ENCODE measurements around the gene SUSD2.
"Not testable (repeated sequence)": the region's sequence is repeated elsewhere in the genome, so short reads cannot be mapped to it uniquely, and the experiment has no call there.

Gene SUSD2

DNA sequence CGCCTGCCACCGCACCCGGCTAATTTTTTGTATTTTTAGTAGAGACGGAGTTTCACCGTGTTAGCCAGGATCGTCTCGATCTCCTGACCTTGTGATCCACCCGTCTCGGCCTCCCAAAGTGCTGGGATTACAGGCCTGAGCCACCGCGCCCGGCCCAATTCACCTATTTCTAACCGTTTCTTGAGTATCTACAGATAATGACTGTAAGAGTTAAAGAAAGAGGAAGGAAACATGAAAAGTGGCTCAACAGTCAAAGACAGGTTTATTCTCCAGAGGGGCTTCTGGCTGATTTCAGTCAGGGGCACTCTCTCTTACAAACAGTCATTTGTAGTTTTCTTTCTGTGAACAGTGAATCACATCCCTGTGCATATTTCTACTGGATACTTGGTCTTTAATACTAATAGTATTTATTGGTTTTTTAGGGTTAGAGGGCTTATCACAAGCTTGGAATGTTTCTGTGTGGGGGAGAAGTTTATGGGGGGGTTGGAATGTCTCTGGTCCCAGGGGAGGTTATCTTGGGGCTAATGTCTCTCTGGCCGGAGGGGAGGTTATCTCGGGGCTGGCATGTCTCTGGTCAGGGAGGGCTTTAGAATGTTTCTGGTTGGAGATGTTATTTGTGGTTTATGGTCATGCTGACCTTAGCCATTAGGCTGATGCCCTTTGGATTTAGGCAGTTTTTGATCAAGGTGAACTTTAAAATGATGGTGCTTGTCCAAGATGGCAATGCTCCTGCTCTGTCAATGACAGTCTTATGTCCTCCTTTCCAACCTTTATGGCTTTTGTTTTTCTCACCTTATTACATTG lies 25.4 kb downstream of the SUSD2 start:
- ATAC-seq; H3K4me3 Mint-ChIP-seq; H3K27me3 Mint-ChIP-seq; H3K36me3 Mint-ChIP-seq (ENCODE audit: low read depth); DNase-seq; H3K9me3 Mint-ChIP-seq; H3K27ac Mint-ChIP-seq: not testable (repeated sequence)
- peaks cover 25% of the 10 kb centered on the region for H3K4me1 Mint-ChIP-seq

- DNase-seq (no peak), ATAC-seq (no peak)
- Mint-ChIP-seq H3K36me3 (ENCODE audit: low read depth) (no peaks in the 10 kb centered on the region), H3K27ac (peak overlapping the region; percentile 50), H3K9me3 (no peaks in the 10 kb centered on the region), H3K4me3 (no peak overlapping the region), H3K4me1 (peaks cover 28% of the 10 kb centered on the region), H3K27me3 (no peaks in the 10 kb centered on the region)
Measured at GRCh38 chr22:24207264-24208011, 26.2 kb downstream of the SUSD2 start.

DNA sequence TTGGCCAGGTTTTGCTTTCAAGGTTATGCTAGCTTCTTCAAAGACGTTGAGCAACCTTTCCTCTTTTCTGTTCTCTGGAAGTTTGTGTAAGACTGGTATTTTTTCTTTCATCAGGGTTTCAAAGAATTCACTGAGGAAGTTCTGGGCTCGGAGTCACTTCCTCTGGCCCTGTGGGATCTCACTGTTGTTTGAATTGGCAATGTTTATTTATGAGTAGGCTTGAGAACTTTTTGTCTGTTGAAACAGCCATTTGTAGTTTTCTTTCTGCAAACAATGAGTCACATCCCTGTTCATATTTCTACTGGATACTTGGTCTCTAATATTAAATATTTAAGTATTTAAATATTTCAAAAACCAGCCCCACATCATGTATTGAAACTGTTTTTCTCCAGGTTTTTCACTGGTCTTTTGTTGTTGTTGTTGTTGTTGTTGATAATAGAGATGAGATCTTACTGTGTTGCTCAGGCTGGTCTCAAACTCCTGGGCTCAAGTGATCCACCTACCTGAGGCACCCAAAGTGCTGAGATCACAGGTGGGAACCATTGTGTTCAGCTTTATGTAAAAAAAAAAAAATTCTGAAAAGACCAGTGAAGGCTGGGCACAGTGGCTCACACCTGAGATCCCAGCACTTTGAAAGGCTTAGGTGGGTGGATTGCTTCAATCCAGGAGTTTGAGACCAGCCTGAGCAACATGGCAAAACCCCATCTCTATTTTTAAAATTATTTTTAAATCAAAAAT lies 26.9 kb downstream of the SUSD2 start:
- no peaks in the 10 kb centered on the region for H3K27me3 Mint-ChIP-seq
- no peaks in the 10 kb centered on the region for H3K9me3 Mint-ChIP-seq
- H3K36me3 Mint-ChIP-seq (ENCODE audit: low read depth): no peaks in the 10 kb centered on the region
- H3K27ac Mint-ChIP-seq: peak overlapping the region; percentile 50
- H3K4me1 Mint-ChIP-seq: peaks cover 28% of the 10 kb centered on the region
- no peak for ATAC-seq
- no peak for DNase-seq
- no peak overlapping the region for H3K4me3 Mint-ChIP-seq

DNA sequence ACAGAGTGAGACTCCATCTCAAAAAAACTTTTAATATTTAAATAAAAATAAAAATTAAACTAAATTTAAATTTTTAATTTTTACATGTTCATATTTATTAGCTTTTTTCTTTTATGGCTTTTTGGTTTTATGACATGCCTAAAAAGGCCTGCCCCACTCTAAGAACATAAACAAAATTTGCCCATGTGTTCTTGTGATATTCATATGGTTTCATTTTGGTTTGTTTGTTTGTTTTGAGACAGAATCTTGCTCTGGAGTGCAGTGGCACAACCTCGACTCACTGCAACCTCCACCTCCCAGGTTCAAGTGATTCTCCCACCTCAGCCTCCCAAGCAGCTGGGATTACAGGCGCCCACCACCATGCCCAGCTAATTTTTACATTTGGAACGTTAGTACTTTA lies 27.7 kb downstream of the SUSD2 start:
- Mint-ChIP-seq H3K27ac (no peak overlapping the region), H3K4me3 (no peak overlapping the region), H3K9me3 (no peaks in the 10 kb centered on the region), H3K36me3 (ENCODE audit: low read depth) (no peaks in the 10 kb centered on the region), H3K4me1 (peaks cover 28% of the 10 kb centered on the region), H3K27me3 (no peaks in the 10 kb centered on the region)
- ATAC-seq (no peak), DNase-seq (no peak)

GRCh38 chr22:24209687-24210086 lies 28.4 kb downstream of the SUSD2 start:
- no peaks in the 10 kb centered on the region for H3K9me3 Mint-ChIP-seq
- no peaks in the 10 kb centered on the region for H3K27me3 Mint-ChIP-seq
- H3K4me3 Mint-ChIP-seq: no peak overlapping the region
- no peak overlapping the region for H3K27ac Mint-ChIP-seq
- H3K36me3 Mint-ChIP-seq (ENCODE audit: low read depth): no peaks in the 10 kb centered on the region
- no peak for DNase-seq
- peaks cover 28% of the 10 kb centered on the region for H3K4me1 Mint-ChIP-seq
- ATAC-seq: no peak

DNA sequence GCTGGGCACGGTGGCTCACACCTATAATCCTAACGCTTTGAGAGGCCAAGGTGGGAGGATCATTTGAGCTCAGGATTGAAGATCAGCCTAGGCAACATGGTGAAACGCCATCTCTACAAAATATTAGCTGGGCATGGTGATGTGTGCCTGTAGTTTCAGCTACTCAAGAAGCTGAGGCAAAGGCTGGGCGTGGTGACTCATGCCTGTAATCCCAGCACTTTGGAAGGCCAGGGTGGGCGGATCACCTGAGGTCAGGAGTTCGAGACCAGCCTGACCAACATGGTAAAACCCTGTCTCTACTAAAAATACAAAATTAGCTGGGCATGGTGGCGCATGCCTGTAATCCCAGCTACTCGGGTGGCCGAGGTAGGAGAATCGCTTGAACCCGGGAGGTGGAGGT lies 29.1 kb downstream of the SUSD2 start:
- not testable (repeated sequence) for H3K27ac Mint-ChIP-seq; H3K4me3 Mint-ChIP-seq; H3K27me3 Mint-ChIP-seq; H3K36me3 Mint-ChIP-seq (ENCODE audit: low read depth); DNase-seq; ATAC-seq; H3K9me3 Mint-ChIP-seq
- H3K4me1 Mint-ChIP-seq: peaks cover 27% of the 10 kb centered on the region

GRCh38 chr22:24211716-24212115 lies 30.4 kb downstream of the SUSD2 start:
- H3K36me3 Mint-ChIP-seq (ENCODE audit: low read depth); DNase-seq; H3K27ac Mint-ChIP-seq; H3K4me3 Mint-ChIP-seq; H3K27me3 Mint-ChIP-seq; ATAC-seq; H3K9me3 Mint-ChIP-seq: not testable (repeated sequence)
- peaks cover 26% of the 10 kb centered on the region for H3K4me1 Mint-ChIP-seq

GRCh38 chr22:24213111-24213510 lies 31.8 kb downstream of the SUSD2 start:
- ATAC-seq; H3K36me3 Mint-ChIP-seq (ENCODE audit: low read depth); H3K27me3 Mint-ChIP-seq; H3K27ac Mint-ChIP-seq; H3K9me3 Mint-ChIP-seq; DNase-seq; H3K4me3 Mint-ChIP-seq: not testable (repeated sequence)
- H3K4me1 Mint-ChIP-seq: peaks cover 18% of the 10 kb centered on the region

GRCh38 chr22:24214467-24215285 lies 33.4 kb downstream of the SUSD2 start:
- peaks cover 15% of the 10 kb centered on the region for H3K4me1 Mint-ChIP-seq
- no peaks in the 10 kb centered on the region for H3K9me3 Mint-ChIP-seq
- no peaks in the 10 kb centered on the region for H3K27me3 Mint-ChIP-seq
- ATAC-seq: no peak
- DNase-seq: no peak
- no peak overlapping the region for H3K4me3 Mint-ChIP-seq
- H3K27ac Mint-ChIP-seq: no peak overlapping the region
- H3K36me3 Mint-ChIP-seq (ENCODE audit: low read depth): no peaks in the 10 kb centered on the region

- Mint-ChIP-seq H3K4me1 (peaks cover 15% of the 10 kb centered on the region), H3K9me3 (no peaks in the 10 kb centered on the region), H3K4me3 (peak overlapping the region; percentile 17), H3K27ac (peak overlapping the region; percentile 31), H3K27me3 (no peaks in the 10 kb centered on the region), H3K36me3 (ENCODE audit: low read depth) (no peaks in the 10 kb centered on the region)
- DNase-seq (peak; percentile 33), ATAC-seq (peak; percentile 93)
Measured at GRCh38 chr22:24216541-24217209, 35.4 kb downstream of the SUSD2 start.

DNA sequence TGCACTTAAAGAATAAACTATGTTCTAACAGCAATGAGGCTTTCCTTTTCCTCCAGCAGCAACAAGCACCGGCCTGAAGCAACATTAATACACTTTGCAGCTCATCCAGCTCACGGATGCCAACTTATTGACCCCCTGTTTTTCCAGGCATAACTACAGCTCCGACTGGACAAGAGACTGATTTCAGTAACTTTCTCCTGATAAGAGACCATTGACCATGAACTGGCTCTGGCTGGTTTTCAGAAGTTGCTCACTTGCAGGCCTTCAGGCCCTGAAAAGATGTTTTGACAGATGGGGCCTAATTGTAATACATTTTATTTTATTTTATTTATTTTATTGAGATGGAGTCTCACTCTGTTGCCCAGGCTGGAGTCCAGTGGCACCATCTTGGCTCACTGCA lies 36.1 kb downstream of the SUSD2 start:
- Mint-ChIP-seq H3K9me3 (no peaks in the 10 kb centered on the region), H3K27me3 (no peaks in the 10 kb centered on the region), H3K4me3 (no peak overlapping the region), H3K27ac (no peak overlapping the region), H3K36me3 (ENCODE audit: low read depth) (no peaks in the 10 kb centered on the region), H3K4me1 (peaks cover 13% of the 10 kb centered on the region)
- DNase-seq (no peak), ATAC-seq (no peak)

GRCh38 chr22:24219750-24220149 lies 38.5 kb downstream of the SUSD2 start:
- H3K4me1 Mint-ChIP-seq: peaks cover 13% of the 10 kb centered on the region
- H3K27ac Mint-ChIP-seq: no peak overlapping the region
- no peaks in the 10 kb centered on the region for H3K9me3 Mint-ChIP-seq
- H3K27me3 Mint-ChIP-seq: no peaks in the 10 kb centered on the region
- no peaks in the 10 kb centered on the region for H3K36me3 Mint-ChIP-seq (ENCODE audit: low read depth)
- no peak for DNase-seq
- no peak for ATAC-seq
- no peak overlapping the region for H3K4me3 Mint-ChIP-seq

DNA sequence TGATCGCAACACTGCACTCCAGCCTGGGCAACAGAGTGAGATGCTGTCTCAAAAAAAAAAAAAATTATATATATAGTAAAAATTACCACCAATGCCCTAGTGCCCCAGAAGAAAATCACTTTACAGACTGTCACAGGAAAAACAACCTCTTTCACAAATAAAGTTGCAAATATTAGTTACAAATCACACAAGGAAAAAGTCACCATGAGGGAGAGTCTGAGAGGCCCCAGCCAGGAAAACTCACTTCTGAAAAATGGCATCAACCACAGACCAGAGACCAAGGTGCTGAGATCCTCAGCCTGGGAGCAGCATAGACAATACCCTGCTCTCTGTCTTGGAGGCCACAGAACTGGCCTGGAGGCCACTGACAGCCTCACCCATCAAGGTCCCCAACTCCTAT lies 43.2 kb downstream of the SUSD2 start:
- DNase-seq (no peak), ATAC-seq (no peak)
- H3K27ac Mint-ChIP-seq: no peak overlapping the region
- no peaks in the 10 kb centered on the region for H3K9me3 Mint-ChIP-seq
- H3K4me3 Mint-ChIP-seq: no peak overlapping the region
- no peaks in the 10 kb centered on the region for H3K27me3 Mint-ChIP-seq
- no peaks in the 10 kb centered on the region for H3K4me1 Mint-ChIP-seq
- no peaks in the 10 kb centered on the region for H3K36me3 Mint-ChIP-seq (ENCODE audit: low read depth)

All from activated naive CD8-positive, alpha-beta T cell treated with anti-CD3 and anti-CD28 coated beads, Interleukin-2, amount 50 U/mL, for 24 hours (primary cell).